GM21723 (cell line): ENCODE data around the gene PRKCZ.
"Not testable (repeated sequence)": the region's sequence is repeated elsewhere in the genome, so short reads cannot be mapped to it uniquely, and the experiment has no call there.

Experiments used
- ATAC-seq: cut with Tn5 transposase; IDR thresholded peaks from one replicate; pipeline ENCODE4 v1.9.1; 2021; ENCODE audit warnings: mild to moderate bottlenecking, moderate library complexity; ENCODE audit not compliant: unreplicated experiment

The PRKCZ gene

DNA sequence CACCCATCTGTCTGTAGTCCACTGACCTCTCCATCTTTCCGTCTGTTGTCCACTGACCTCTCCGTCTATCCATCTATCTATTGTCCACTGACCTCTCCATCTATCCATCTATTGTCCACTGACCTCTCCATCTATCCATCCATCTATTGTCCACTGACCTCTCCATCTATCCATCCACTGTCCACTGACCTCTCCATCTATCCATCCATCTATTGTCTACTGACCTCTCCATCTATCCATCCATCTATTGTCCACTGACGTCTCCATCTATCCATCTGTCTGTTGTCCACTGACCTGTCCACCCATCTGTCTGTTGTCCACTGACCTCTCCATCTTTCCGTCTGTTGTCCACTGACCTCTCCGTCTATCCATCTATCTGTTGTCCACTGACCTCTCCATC, 97.7 kb downstream of the PRKCZ start:
- ATAC-seq = not testable (repeated sequence)

DNA sequence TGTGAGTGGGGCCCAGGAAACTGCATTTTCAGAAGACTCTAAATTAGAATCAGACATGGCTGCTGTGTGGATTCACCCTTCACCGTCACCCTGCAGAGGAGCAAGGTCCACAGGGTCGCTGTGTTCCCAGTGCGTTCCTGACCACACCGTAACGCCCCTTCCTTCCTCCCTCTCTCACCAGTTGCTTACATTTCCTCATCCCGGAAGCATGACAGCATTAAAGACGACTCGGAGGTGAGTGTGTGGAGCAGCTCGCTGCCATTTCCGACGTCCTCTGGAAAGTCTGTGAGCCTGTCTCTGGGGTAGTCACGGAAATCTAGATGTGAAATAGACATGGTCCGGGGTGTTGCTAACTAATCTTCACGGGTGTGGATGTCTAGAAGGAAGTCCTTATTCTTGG, 98.5 kb downstream of the PRKCZ start:
- ATAC-seq = no peak

DNA sequence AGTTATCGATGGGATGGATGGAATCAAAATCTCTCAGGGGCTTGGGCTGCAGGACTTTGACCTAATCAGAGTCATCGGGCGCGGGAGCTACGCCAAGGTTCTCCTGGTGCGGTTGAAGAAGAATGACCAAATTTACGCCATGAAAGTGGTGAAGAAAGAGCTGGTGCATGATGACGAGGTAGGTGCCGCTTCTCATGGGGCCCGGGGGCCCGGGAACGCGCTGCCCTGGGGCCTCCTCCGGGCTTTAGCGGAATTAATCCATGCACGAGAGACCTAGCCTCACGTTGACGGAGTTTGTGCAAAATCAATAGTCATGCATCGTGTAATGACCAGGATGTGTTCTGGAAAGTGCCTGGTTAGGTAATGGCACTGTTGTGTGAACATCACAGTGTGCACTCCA, 100.6 kb downstream of the PRKCZ start:
- ATAC-seq = no peak

DNA sequence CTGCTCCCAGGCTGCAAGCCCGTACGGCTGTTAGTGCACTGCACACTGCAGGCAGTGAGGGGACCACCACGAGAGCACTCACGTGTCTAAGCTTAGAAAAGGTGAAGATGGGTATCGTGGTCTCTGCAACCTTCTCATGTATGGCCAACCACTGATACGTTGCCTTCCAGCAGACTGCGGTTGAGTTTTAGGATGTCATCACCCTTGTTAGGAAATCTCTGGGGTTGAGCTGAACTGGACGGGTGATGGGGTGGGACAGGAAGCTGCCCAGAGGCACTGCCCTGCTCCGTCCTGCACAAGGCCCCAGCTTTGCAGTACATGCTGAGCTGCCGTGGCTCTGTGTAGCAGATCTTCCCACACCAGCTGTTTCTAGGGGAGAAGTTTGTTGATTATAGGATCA, 101.0 kb downstream of the PRKCZ start:
- no peak for ATAC-seq

DNA sequence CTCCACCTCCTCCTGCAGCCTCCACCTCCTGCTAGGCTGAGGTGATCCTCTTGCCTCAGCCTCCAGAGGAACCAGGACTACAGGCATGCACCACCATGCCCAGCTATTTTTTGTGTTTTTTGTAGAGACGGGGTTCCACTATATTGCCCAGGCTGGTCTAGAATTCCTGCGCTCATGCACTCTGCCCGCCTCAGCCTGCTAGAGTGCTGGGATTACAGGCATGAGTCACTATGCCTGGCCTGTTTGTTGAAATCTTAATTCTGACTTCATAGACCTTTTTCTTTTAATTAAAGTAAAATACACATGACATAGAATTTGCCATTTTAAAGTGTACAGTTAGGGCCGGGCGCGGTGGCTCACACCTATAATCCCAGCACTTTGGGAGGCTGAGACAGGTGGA, 101.7 kb downstream of the PRKCZ start:
- ATAC-seq = no peak

DNA sequence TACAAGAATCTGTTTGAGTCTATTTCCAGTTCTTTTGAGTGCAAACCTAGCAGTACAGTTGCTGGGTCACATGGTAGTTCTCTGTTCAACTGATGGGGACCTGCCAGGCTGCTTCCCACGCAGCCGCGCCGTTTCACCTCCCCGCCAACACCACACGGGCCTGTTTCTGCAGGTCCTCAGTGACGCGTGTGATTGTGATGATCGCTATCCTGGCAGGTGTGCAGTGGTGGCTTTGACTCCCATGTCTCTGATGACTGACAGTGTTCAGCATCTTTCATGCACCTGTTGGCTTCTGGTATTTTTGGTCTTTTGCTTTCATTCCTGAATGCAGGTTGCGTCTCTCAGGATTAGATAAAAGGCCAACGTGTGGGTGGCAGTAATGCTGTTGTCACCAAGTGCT, 102.7 kb downstream of the PRKCZ start:
- ATAC-seq = no peak

DNA sequence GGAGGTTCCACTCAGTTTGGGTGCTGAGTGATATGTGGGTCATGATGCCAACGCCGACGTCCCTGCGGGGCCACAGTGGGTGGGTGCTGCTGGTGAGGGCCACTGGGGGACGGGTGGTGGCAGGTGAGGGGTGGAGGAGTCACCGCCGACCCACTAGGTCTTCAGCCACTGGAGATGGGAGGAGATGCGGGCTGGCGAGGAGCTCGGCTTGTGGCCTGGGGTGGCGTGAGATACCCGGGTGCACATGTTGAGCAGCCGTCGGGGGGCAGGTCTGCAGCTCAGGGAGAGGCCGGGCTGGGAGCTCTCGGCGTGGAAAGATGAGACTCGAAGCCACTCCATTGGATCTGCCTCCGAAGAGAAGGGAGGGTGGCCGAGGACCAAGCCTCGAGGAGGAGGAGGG, 103.8 kb downstream of the PRKCZ start:
- ATAC-seq = no peak

DNA sequence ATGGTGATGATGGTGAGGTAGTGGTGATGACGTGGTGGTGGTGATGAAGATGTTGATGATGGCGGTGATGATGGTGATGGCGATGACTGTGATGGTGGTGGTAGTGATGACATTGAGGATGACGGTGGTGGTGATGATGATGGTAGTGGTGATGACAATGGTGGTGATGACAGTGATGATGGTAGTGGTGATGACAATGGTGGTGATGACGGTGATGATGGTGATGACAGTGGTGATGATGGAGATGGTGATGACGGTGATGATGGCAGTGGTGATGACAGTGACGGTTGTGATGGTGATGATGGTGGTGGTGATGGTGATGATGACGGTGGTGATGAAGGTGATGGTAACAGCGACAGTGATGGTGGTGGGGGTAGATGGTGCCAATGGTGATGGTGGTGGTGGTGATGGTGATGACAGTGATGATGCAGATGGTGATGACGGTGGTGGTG, 105.0 kb downstream of the PRKCZ start:
- no peak for ATAC-seq

DNA sequence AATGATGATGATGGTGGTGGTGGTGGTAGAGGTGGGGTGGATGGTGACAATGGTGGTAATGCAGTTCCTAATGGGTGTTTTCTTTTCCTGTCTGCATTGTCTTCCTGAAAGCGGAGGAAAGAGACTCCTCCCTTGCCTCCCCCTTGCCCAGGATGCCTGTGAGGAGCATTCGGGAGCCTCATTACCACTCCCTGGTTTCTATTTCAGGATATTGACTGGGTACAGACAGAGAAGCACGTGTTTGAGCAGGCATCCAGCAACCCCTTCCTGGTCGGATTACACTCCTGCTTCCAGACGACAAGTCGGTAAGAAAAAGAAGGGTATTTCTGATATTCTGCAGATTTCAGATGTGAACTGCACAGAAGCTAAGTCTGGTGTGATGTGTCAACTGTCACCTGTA, 105.6 kb downstream of the PRKCZ start:
- ATAC-seq = no peak

DNA sequence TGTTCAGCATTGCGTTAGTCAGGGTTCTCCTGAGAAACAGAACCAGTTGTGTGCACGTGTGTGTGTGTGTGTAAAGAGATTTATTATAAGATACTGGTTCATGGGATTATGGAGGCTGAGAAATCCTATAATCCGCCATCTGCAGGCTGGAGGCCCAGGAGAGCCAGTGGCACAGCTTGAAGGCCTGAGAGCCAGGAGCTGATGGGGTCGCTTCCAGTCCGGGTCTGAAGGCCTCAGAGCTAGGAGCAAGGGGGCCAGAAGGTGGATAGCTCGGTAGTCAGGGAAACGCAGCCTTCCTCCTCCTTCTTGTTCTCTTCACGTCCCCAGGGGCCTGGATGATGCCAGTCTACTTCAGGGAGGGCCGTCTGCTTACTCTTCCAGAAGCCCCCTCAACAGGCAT, 106.7 kb downstream of the PRKCZ start:
- ATAC-seq = no peak

DNA sequence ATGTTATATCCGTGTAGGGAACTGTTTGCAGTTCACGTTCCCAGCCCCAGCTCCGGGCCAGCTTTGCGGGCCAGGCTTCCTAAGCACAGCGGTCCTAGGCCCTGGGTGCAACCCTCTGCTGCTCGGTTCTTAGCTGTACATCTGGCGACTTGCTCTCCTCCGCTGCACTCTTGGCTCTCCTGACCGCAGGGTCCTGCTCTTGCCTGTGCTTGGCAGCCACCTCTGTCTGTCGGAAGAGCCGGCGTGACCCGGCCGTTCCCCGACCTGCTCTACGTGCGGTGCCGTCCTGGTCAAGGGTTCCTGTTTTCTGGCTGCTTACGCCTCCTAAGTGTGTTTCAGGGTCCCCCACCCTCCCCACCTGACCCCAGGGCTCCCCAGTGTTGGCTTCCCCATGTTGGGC, 107.6 kb downstream of the PRKCZ start:
- ATAC-seq = no peak

DNA sequence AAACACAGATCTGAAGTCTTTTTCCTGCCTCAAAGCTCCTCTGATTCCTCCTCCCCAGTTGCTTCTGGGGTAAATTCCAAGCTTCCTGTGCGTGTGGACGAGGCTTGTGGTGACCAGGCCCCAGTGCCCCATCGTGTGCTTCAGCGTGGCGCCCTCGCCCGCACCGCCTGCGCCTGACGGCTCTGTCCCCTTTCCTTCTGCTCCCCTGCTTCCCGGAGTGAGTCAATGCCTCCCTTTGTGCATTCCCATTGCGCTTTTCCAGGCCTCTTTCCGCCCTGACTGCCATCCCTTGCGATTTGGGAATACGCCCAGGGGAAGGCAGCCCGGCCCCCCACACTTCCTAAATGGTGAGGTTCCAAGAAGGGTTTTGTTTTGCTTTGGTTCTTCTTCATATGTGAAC, 108.1 kb downstream of the PRKCZ start:
- no peak for ATAC-seq

DNA sequence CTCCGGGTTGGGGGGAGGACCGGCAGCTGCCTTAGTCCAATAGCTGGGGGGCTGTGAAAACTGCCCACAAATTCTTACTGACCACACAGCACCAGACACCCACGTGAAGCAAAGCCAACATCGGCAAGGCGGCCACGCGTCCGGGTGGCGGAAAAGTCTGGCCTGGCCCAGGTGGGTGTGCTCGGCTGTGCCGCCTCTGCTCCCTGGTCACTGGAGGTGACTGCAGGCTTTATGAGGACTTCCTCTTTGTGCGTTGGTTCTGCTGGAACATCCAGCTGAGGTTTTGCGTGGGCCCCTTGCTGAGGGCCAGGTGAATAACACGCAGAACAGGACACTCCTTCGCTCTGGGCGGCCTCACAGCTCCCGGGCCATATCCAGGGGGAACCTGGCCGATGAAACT, 108.9 kb downstream of the PRKCZ start:
- no peak for ATAC-seq

DNA sequence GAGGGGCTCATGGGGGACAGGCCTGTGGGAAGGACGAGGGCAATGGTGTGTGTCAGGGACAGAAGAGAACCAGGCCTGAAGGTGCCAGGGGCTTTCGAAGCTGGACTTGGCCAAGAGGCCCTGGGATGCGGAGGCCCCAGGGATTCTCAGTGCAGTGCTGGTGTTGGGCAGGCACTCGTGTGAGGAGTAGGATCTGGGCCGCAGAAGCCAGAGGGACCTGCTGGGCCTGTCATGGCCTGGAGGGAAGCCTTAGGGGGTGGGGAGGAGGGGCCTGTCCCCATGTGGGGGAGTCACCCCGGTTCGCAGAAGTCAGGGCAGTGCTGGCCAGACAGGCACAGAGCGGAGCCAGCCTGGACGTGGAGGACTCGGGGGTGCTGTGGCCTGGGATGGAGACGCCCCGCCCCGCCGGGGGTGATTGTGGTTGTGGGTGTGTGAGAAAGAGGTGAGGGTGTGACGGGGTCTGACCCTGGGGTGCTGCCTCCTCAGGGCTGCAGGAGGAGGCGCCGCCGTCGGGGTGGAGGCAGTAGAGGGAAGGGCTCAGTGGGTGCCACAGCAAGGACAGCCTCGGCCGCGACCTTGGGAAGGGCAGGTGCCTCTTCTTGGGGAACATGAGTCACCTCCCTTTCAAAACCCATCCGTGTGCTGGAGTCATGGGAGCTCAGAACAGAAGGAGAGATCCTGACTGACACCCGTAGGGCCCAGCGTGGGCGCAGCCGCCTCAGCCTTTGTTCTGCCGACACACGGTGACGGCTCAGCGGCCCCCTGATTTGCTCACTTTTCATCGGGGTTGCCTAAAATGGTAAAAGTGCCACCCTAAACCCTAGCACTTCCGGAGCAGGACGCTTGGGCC, 110.5 kb downstream of the PRKCZ start:
- no peak for ATAC-seq

DNA sequence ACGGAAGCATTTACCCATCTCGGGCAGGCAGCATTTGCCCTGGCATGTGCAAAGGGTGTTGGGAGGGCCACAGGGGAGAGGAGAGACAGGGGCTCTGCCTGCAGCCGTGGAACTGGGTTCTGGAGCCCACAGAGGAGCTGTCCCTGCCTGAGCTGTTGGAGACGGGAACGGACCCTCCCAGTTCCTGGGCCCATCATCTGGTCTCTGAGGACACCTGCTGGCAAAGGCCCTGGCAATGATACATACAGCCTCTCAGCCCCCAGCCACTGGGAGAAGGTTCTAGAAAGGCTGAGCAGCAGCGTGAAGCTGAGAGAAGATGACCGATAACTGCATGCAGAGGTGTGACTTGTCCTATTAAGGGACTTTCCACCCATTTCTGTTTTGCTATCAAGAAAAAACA, 113.0 kb downstream of the PRKCZ start:
- ATAC-seq = no peak

DNA sequence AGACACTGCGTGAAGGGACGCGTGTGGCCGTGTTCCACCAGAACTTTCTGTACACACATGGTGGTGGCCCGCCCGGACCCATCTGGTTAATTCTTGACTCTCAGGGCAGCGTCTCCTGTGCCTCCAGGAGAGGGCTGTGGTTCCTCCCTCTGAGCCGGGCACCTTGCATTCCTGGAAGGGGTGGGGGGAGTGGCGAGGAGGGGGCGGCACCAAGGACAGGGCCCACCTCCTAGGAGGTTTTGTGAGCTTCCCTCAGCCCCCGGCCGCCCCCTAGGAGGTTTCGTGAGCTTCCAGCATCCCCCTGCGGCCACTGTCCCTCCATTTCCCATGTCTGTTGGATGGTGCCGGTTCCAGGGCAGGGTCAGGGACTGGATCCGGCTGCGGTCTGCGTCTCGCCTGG, 115.4 kb downstream of the PRKCZ start:
- no peak for ATAC-seq

DNA sequence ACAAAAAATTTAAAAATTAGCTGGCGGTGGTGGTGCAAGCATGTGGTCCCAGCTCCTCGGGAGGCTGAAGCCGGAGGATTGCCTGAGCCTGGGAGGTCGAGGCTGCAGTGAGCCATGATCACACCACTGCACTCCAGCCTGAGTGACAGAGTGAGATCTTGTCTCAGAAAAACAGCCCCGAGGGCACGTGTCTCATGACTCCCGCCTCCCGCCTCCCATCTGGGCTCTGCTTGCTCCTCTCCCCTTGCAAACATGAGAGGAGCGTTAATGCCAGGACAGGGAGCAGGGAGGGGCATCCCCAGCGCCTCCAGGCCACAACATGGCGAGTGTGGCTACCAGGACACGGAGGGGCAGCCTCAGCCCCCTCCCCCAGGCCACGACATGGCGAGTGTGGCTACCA, 116.0 kb downstream of the PRKCZ start:
- ATAC-seq = no peak

DNA sequence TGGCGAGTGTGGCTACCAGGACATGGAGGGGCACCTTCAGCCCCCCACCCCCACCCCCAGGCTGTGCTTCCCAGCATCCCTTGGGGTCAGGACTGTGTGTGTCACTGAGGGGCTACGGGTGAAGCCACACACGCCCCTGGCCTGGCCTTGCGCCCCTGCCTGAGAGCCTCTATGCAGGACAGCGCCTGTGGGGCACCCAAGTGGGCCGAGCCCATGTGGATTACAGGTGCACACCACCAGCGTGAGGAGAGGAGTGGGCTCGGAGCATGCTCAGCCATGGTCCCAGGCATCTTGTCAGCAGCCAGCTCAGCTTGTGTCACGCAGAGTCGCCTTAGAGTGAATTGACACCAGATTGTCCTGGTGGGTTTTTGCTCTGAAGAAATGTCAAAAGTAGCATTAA, 116.5 kb downstream of the PRKCZ start:
- no peak for ATAC-seq

DNA sequence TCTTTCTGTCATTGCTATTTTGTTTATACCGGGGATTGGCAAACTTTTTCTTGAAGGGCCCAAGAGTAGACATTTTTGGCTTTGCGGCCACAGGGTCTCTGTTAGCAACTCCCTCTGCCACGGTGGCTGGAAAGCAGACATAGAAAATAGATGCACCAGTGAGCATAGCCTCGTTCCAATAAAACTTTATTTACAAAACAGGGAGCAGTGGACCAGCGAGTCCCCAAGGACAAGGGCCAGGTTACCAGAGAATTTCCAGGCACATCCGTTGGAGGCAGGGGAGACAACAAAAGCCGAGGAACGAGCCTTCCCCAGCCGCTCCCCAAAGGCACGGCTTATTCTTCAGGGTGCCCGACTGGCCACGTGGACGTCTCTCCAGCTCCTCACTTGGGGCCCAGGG, 117.9 kb downstream of the PRKCZ start:
- ATAC-seq = no peak

DNA sequence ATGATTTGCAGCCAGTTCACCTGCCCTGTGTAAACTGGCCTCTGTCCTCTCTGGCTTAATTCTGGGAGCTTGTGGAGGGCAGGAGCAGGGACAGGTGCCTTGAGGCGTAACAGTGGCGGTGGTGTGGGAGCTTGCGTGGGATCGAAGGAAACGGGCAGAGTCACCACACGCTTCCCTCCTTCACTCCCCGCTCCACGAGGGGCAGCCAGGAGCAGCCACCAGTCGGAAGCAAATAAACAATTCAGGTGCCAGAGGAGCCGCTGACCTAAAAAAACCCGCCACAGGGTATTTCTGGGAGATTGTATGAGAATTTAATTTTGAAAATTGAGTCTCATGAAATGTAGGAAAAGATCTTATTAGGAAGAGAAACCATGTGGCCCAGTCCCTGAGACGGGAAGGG, 118.3 kb downstream of the PRKCZ start:
- no peak for ATAC-seq

DNA sequence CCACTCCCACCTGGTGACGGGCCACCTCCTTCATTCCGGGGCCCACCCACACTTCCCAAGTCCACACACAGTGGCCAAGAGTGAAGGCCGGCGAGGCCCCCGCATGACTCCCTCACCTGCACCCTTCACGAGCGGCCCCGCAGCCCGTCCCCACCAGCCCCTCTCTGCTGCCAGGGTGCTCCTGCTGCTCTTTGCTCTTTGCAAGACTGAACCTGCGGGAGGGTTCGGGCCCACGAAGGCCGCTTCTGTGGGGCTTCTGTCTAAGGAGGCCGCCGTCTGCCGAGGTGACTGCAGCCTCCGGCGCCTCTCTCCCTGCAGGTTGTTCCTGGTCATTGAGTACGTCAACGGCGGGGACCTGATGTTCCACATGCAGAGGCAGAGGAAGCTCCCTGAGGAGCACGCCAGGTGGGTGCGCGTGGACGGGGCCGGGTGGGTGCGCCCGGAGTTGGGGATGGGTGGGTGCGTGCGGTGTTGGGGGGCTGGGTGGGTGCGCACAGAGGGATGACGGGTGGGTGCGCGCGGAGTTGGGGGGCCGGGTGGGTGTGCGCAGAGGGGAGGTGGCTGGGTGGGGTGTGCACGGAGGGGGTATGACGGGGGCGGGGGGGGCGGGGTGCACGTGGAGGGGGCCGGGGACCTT, 119.1 kb downstream of the PRKCZ start:
- no peak for ATAC-seq

DNA sequence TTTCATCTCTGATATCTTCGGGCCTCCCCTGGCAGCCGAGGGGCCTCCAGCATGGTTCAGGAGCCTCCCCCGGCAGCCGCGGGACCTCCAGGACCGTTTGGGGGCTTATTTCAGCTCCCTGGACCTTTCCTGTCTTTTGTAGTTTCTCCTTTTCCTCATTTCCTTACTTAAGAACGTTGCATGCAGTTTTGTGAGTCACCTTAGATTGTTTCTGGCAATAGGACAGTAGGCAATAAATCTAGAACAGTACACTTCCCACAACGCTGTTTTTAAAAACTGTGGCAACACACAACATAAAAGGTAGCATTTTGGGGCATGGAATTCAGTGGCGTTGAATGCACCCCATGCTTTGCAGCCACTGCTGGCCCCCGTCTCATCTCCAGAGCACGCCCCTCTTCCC, 120.0 kb downstream of the PRKCZ start:
- no peak for ATAC-seq

DNA sequence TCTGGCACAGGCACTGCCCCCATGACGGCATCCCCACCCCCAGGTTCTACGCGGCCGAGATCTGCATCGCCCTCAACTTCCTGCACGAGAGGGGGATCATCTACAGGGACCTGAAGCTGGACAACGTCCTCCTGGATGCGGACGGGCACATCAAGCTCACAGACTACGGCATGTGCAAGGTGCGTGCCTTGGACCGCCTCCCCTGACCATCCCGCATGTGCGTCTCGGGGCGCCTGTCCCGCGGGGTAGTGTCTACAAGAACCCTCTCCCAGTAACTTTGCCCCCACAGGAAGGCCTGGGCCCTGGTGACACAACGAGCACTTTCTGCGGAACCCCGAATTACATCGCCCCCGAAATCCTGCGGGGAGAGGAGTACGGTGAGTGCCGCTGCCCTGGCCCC, 121.8 kb downstream of the PRKCZ start:
- ATAC-seq = no peak
